ENCODE results near the gene PRG2.

GRCh38 chr11:57356268-57356667 lies 34.2 kb downstream of the PRG2 start:
- TF ChIP-seq, protein P1, sequence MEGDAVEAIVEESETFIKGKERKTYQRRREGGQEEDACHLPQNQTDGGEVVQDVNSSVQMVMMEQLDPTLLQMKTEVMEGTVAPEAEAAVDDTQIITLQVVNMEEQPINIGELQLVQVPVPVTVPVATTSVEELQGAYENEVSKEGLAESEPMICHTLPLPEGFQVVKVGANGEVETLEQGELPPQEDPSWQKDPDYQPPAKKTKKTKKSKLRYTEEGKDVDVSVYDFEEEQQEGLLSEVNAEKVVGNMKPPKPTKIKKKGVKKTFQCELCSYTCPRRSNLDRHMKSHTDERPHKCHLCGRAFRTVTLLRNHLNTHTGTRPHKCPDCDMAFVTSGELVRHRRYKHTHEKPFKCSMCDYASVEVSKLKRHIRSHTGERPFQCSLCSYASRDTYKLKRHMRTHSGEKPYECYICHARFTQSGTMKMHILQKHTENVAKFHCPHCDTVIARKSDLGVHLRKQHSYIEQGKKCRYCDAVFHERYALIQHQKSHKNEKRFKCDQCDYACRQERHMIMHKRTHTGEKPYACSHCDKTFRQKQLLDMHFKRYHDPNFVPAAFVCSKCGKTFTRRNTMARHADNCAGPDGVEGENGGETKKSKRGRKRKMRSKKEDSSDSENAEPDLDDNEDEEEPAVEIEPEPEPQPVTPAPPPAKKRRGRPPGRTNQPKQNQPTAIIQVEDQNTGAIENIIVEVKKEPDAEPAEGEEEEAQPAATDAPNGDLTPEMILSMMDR (IDR thresholded peaks at IDR 0.05), result no peak
- TF ChIP-seq POLR2AphosphoS5 (IDR thresholded peaks at IDR 0.05; ENCODE audit: low read depth, low read length), result no peak
- no peak for TF ChIP-seq SIN3A (IDR thresholded peaks at IDR 0.05; ENCODE audit: borderline replicate concordance, insufficient read depth, low read depth, low read length)
- TF ChIP-seq, protein P2, sequence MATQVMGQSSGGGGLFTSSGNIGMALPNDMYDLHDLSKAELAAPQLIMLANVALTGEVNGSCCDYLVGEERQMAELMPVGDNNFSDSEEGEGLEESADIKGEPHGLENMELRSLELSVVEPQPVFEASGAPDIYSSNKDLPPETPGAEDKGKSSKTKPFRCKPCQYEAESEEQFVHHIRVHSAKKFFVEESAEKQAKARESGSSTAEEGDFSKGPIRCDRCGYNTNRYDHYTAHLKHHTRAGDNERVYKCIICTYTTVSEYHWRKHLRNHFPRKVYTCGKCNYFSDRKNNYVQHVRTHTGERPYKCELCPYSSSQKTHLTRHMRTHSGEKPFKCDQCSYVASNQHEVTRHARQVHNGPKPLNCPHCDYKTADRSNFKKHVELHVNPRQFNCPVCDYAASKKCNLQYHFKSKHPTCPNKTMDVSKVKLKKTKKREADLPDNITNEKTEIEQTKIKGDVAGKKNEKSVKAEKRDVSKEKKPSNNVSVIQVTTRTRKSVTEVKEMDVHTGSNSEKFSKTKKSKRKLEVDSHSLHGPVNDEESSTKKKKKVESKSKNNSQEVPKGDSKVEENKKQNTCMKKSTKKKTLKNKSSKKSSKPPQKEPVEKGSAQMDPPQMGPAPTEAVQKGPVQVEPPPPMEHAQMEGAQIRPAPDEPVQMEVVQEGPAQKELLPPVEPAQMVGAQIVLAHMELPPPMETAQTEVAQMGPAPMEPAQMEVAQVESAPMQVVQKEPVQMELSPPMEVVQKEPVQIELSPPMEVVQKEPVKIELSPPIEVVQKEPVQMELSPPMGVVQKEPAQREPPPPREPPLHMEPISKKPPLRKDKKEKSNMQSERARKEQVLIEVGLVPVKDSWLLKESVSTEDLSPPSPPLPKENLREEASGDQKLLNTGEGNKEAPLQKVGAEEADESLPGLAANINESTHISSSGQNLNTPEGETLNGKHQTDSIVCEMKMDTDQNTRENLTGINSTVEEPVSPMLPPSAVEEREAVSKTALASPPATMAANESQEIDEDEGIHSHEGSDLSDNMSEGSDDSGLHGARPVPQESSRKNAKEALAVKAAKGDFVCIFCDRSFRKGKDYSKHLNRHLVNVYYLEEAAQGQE (IDR thresholded peaks at IDR 0.05; ENCODE audit: insufficient read depth in 1 of 2, low read depth in 2 of 2, low read length in 1 of 2), result no peak
- TF ChIP-seq TCF7L2 (IDR thresholded peaks at IDR 0.05; ENCODE audit: low read depth, low read length), result no peak

Measured in Panc1 (cell line).